Measurements from ENCODE around the gene FAM25C.
"Not testable (repeated sequence)": the region's sequence is repeated elsewhere in the genome, so short reads cannot be mapped to it uniquely, and the experiment has no call there.

FAM25C gene

DNA sequence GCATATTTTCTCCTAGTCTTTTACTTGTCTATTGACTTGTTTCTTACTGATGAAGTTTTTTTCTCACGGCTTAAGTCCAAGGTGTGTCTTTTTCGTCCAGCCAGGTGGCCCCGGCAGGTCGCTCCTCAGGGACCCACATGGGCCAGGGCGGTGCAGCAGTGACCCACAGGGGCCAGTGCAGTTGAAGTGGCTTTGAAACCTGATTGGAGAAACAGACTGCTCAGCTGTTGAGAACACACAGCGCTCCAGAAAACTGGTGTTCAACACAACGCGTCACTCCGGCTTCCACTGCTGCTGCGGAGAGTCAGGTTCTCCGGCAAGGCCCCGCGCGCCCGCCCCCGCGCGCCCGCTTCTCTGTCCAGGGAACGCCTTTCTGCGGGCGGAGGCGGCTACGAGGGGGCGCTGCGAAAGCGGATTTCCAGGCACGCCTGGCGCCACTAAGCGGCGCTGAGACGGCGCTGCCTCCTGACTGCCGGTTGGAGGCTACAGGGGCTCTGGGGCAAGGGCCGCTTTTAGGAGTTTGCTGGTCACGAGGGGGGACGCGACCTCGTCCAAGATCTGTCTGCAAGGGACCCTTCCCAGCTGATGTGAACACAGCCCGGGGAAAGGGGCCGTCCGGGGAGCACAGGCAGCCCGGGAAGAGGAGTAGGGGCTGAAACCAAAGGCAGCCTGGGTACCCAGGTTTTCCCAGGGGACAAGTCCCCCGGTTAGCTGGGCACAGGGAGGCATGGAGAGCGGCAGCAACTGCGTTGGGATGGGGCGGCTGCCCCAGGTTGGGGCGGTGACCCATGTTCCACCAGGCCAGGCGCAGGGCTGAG is 13.0 kb downstream of the FAM25C start:
- not testable (repeated sequence) for H3K4me3 ChIP-seq (ENCODE audit: low read depth, low read length)

DNA sequence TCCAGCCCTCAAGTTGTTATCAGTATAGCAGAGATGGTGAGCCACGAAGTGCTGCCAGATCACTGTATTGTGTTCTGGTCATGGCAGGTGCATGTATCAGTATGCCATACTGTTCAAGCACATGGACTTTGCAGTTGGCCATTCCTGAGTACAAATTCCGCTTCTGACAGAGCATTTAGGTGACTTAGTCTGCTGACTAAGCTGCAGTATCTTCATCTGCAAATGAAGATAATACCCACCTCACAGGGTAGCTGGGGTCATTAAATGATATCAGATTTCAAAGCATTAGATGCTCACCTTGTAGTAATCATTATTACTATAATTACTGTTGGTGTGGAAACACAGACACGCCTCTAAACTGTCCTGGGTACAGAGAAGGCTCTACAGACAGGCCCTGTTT is 24.2 kb downstream of the FAM25C start:
- H3K27ac ChIP-seq (ENCODE audit: extremely low read depth, low read depth, low read length); H3K4me1 ChIP-seq (ENCODE audit: control insufficient read depth, insufficient read depth, low read length); H3K36me3 ChIP-seq (ENCODE audit: control insufficient read depth in 2 of 2, insufficient read depth in 1 of 2, low read length in 2 of 2); H3K9me3 ChIP-seq (ENCODE audit: control insufficient read depth, insufficient read depth, low read depth, low read length); POLR2A ChIA-PET; H3K4me3 ChIP-seq (ENCODE audit: low read depth, low read length); CTCF ChIA-PET: not testable (repeated sequence)

More for the DNA sequence above, 13.0 kb downstream of the FAM25C start:
- CTCF ChIA-PET; POLR2A ChIA-PET; H3K36me3 ChIP-seq (ENCODE audit: control insufficient read depth in 2 of 2, insufficient read depth in 1 of 2, low read length in 2 of 2); H3K27ac ChIP-seq (ENCODE audit: extremely low read depth, low read depth, low read length); H3K9me3 ChIP-seq (ENCODE audit: control insufficient read depth, insufficient read depth, low read depth, low read length); H3K4me1 ChIP-seq (ENCODE audit: control insufficient read depth, insufficient read depth, low read length): not testable (repeated sequence)
- TF ChIP-seq, protein P1, sequence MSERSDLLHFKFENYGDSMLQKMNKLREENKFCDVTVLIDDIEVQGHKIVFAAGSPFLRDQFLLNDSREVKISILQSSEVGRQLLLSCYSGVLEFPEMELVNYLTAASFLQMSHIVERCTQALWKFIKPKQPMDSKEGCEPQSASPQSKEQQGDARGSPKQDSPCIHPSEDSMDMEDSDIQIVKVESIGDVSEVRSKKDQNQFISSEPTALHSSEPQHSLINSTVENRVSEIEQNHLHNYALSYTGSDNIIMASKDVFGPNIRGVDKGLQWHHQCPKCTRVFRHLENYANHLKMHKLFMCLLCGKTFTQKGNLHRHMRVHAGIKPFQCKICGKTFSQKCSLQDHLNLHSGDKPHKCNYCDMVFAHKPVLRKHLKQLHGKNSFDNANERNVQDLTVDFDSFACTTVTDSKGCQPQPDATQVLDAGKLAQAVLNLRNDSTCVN (tag by site-specific recombination; optimal IDR thresholded peaks at IDR 0.05) = peak; percentile 12
- TF ChIP-seq ZBTB8A (tag by site-specific recombination; IDR thresholded peaks at IDR 0.05) = peak; percentile 61

DNA sequence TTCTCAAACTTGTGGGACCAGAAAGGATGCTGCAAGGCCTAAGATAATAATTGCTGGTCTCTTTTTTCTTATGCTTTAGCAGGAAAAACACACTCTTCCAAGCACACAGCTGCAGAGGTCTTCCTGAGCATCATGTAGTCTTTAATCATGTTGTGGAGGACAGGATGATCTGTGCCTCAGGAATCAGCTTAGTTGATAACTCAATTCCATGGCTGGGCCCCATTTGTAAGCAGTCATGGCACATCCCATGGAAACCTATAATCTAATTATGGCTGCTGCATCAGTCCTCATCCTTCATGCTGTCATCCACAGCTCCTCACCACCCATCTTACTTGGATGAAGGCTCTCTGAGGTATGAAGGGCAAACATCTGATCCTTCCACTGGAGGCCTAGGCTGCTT is 26.5 kb downstream of the FAM25C start:
- H3K4me1 ChIP-seq (ENCODE audit: control insufficient read depth, insufficient read depth, low read length); H3K36me3 ChIP-seq (ENCODE audit: control insufficient read depth in 2 of 2, insufficient read depth in 1 of 2, low read length in 2 of 2); POLR2A ChIA-PET; H3K27ac ChIP-seq (ENCODE audit: extremely low read depth, low read depth, low read length); H3K9me3 ChIP-seq (ENCODE audit: control insufficient read depth, insufficient read depth, low read depth, low read length); CTCF ChIA-PET; H3K4me3 ChIP-seq (ENCODE audit: low read depth, low read length): not testable (repeated sequence)

DNA sequence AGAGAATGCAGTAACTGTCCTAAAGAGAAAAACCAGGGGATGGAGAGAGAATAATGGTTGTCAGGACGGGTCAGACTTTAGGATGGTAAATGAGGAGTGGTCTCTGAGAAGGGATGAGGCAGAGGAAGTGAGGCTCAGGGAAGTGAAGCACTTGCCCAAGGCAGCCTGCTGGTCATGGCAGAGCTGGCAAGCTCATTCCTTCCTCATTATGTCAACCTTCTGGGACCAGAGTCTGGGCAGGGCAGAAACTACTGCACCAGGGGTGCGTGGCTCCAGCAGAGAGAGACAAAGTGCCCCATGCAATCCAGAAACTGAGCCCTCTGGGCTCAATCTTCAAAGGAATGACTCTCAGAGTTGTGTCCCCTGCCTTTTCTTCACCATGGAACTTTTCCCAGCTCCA is 27.5 kb downstream of the FAM25C start:
- H3K9me3 ChIP-seq (ENCODE audit: control insufficient read depth, insufficient read depth, low read depth, low read length); CTCF ChIA-PET: not testable (repeated sequence)

DNA sequence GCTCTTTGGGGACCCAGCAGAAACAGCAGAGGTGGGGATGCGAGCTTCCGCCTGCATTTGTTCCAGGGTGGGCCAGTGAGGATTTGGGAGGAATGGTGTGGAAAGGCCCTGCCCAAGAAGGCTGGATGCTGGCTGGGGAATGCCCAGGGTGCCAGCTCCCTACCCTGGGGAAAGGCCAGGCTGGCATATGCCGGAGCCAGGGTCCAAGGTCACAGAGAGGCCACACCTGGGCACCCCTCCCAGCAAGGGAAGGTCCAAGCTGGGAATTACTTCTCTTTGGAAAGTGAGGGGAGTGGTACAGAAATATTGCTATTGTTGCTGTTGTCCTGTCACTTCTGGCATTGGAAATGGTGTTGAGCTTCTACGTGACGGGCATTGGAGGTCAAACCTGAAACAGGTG is 28.0 kb downstream of the FAM25C start:
- CTCF ChIA-PET; H3K36me3 ChIP-seq (ENCODE audit: control insufficient read depth in 2 of 2, insufficient read depth in 1 of 2, low read length in 2 of 2); POLR2A ChIA-PET; H3K27ac ChIP-seq (ENCODE audit: extremely low read depth, low read depth, low read length); H3K4me1 ChIP-seq (ENCODE audit: control insufficient read depth, insufficient read depth, low read length); H3K9me3 ChIP-seq (ENCODE audit: control insufficient read depth, insufficient read depth, low read depth, low read length); H3K4me3 ChIP-seq (ENCODE audit: low read depth, low read length): not testable (repeated sequence)

More for the DNA sequence above, 27.5 kb downstream of the FAM25C start:
- H3K27ac ChIP-seq (ENCODE audit: extremely low read depth, low read depth, low read length); H3K36me3 ChIP-seq (ENCODE audit: control insufficient read depth in 2 of 2, insufficient read depth in 1 of 2, low read length in 2 of 2); POLR2A ChIA-PET; H3K4me1 ChIP-seq (ENCODE audit: control insufficient read depth, insufficient read depth, low read length); H3K4me3 ChIP-seq (ENCODE audit: low read depth, low read length): not testable (repeated sequence)

DNA sequence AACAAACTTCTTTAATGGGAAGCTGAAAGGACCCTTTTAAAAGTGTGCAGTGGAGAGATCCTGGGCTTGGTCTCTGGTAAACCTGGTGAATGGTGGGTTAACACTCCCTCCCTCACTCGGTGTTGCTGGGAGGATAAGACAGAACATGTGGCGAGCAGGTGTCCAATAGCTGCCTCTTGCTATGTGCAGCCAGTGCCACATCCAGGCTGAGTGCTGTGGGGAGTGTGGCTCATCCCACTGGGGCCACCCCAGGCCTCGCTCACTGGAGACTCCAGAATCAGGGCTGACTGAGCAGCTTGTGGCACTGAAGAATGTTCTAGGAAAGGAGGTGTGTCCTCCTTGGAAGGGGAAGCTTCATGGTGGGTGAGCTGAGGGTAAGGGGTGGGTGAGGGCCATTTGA is 29.5 kb downstream of the FAM25C start:
- H3K36me3 ChIP-seq (ENCODE audit: control insufficient read depth in 2 of 2, insufficient read depth in 1 of 2, low read length in 2 of 2); H3K27ac ChIP-seq (ENCODE audit: extremely low read depth, low read depth, low read length); POLR2A ChIA-PET; H3K4me3 ChIP-seq (ENCODE audit: low read depth, low read length); H3K4me1 ChIP-seq (ENCODE audit: control insufficient read depth, insufficient read depth, low read length); H3K9me3 ChIP-seq (ENCODE audit: control insufficient read depth, insufficient read depth, low read depth, low read length); CTCF ChIA-PET: not testable (repeated sequence)

DNA sequence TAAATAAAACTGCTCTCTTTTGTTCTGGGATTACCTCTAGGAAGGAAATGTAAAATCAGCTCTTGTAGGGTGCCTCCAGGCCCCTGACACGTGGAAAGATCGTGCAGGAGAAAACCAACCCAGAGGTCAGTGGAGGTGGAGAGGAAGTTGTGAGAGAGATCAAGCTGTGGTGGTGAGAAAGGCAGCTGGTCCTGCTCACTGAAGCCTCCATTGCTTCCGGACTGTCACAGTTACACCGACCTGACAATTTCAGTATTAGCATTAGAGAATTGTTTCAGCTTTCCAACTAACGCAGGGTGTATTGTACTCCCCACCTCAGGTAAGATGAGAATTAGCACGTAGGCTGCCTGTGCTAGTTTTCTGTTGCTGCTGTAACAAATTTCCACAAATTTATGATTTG is 30.6 kb downstream of the FAM25C start:
- CTCF ChIA-PET; H3K9me3 ChIP-seq (ENCODE audit: control insufficient read depth, insufficient read depth, low read depth, low read length); H3K4me3 ChIP-seq (ENCODE audit: low read depth, low read length); POLR2A ChIA-PET; H3K36me3 ChIP-seq (ENCODE audit: control insufficient read depth in 2 of 2, insufficient read depth in 1 of 2, low read length in 2 of 2); H3K27ac ChIP-seq (ENCODE audit: extremely low read depth, low read depth, low read length); H3K4me1 ChIP-seq (ENCODE audit: control insufficient read depth, insufficient read depth, low read length): not testable (repeated sequence)

DNA sequence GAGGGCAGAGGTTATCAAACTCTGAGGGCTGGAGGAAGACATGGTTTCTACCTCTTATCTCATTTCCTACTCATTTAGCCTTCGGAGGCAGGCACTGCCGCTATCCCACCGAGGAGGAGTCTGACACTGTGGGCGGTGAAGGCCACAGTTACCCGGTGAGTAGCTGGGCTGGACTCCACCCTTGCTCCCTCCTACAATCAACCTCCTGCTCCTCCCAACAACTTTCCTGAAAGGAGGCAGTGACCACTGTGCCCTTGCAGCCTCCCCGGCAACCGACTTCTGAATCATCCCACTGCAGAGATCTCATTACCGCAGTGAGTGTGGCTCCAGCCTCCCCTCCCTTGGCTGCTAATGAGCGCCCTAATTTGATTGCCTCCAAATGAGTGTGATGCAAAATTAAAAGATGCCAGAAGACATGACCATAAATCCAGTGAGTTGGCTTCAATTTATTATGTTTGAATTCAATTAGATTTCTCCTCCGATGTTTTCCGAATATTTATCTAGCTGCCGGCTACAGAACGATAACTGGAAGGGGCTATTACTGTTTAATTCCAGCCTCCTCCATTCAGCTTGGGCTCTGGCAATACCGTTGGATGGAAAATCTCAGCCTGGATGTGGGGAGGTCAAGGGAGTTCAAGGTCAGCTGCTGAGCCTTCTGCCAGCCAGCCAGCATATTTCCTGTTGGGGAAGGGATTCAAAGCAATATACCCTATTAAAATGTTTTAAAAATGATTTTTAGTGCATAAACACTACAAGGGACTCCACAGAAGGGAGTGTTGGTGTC is 35.1 kb downstream of the FAM25C start:
- H3K27ac ChIP-seq (ENCODE audit: extremely low read depth, low read depth, low read length); H3K36me3 ChIP-seq (ENCODE audit: control insufficient read depth in 2 of 2, insufficient read depth in 1 of 2, low read length in 2 of 2); H3K4me1 ChIP-seq (ENCODE audit: control insufficient read depth, insufficient read depth, low read length); H3K4me3 ChIP-seq (ENCODE audit: low read depth, low read length); POLR2A ChIA-PET; CTCF ChIA-PET; H3K9me3 ChIP-seq (ENCODE audit: control insufficient read depth, insufficient read depth, low read depth, low read length): not testable (repeated sequence)

DNA sequence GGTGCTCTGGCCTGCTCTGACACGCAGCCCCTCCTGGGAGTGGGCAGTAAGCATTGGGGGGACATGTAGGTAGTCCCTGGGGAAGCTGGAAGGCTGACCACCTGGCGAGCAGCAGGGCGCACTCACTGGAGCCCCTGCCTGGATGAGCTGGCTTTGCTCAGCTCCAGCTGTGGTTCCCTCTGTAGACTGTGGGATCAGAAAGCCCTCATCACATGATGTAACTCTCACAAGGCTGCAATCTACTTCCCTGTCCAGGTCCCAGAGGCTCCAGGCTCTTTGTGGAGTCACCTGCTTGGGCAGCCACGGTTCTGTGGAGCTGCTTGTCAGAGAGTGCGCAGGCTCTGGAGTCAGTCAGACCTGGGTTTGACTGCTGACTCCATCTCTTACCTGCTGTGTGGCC is 36.8 kb downstream of the FAM25C start:
- POLR2A ChIA-PET; H3K36me3 ChIP-seq (ENCODE audit: control insufficient read depth in 2 of 2, insufficient read depth in 1 of 2, low read length in 2 of 2); H3K9me3 ChIP-seq (ENCODE audit: control insufficient read depth, insufficient read depth, low read depth, low read length); H3K27ac ChIP-seq (ENCODE audit: extremely low read depth, low read depth, low read length); H3K4me3 ChIP-seq (ENCODE audit: low read depth, low read length); CTCF ChIA-PET; H3K4me1 ChIP-seq (ENCODE audit: control insufficient read depth, insufficient read depth, low read length): not testable (repeated sequence)

DNA sequence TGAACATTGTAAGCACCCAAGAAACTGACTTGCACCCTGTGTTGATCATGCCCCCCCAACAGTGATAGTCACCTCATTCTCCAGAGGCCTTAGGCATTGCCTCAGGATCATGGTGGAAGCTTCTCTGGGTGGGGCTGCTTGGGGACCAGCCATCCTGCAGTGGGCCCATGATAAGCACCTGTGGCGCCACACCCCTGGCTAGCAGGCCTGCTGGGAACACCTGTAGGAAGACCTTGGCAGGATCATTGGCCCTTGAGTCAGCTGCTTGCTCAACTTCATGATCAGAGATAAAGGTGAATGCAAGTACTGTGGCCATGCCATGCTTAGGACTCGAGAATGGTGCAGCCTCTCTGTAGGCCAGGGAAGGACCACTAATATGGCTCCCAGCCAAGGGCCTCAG is 38.9 kb downstream of the FAM25C start:
- H3K9me3 ChIP-seq (ENCODE audit: control insufficient read depth, insufficient read depth, low read depth, low read length); H3K36me3 ChIP-seq (ENCODE audit: control insufficient read depth in 2 of 2, insufficient read depth in 1 of 2, low read length in 2 of 2); H3K4me1 ChIP-seq (ENCODE audit: control insufficient read depth, insufficient read depth, low read length); POLR2A ChIA-PET; H3K4me3 ChIP-seq (ENCODE audit: low read depth, low read length); H3K27ac ChIP-seq (ENCODE audit: extremely low read depth, low read depth, low read length); CTCF ChIA-PET: not testable (repeated sequence)

All from HEK293 (cell line).